GM12891 (cell line): ENCODE results near the gene PRUNE2.

Experiments
- PAX5 ChIP-seq: IDR thresholded peaks from 2 replicates; pipeline ENCODE4 v1.6.1; 2011; ENCODE audit warnings: low read length, moderate library complexity, mild to moderate bottlenecking; ENCODE audit not compliant: insufficient read depth, severe bottlenecking
- POLR2A ChIP-seq: IDR thresholded peaks from 2 replicates; pipeline ENCODE4 v1.6.1; 2011; ENCODE audit warnings: low read depth, low read length, control low read depth
- POLR2AphosphoS5 ChIP-seq: IDR thresholded peaks from 2 replicates; pipeline ENCODE4 v1.6.1; 2011; ENCODE audit warnings: low read depth, low read length, control low read depth
- POU2F2 ChIP-seq: IDR thresholded peaks from 2 replicates; pipeline ENCODE4 v1.6.1; 2011; ENCODE audit warnings: low read depth, mild to moderate bottlenecking, control low read depth, low read length, moderate library complexity
- TAF1 ChIP-seq: IDR thresholded peaks from 2 replicates; pipeline ENCODE4 v1.6.1; 2011; ENCODE audit warnings: low read depth, low read length, control low read depth

- TF ChIP-seq POLR2A (no peak), POLR2AphosphoS5 (no peak), TAF1 (no peak), PAX5 (no peak), POU2F2 (no peak)
Observed at GRCh38 chr9:76926324-76926741, 20.4 kb upstream of the PRUNE2 start.
